ENCODE results near the gene INO80E. TPM values are rescaled to one million over a fixed set of nuclear protein-coding genes. Genes with fewer than 3 reads are reported as not detected.

The INO80E gene
- total RNA-seq (2014; rRNA removed; shearing (Covaris generic)): 136 and 168 TPM in 2 replicates

GRCh38 chr16:29995911-29996765 lies at the start of gene INO80E:
INO80E (plus strand) TSS chr16:29996241; CDS start chr16:29996311, 70 bp downstream.

GRCh38 chr16:29961479-29962343 lies 34.3 kb upstream of the INO80E start, which contains the start of gene TMEM219:
TMEM219 (plus strand) TSS chr16:29962079; CDS start chr16:29963144, 1,065 bp downstream.

GRCh38 chr16:29973384-29974246 lies 22.4 kb upstream of the INO80E start, which contains the start of gene TAOK2:
TAOK2 (plus strand) TSS chr16:29973868; CDS start chr16:29977773, 3,905 bp downstream.

GRCh38 chr16:29995324-29995910 lies 624 bp upstream of the INO80E start, which contains the start of gene HIRIP3:
HIRIP3 (minus strand) TSS chr16:29995617; CDS start chr16:29995605, 12 bp downstream.

GRCh38 chr16:30010844-30011713 lies 15.0 kb downstream of the INO80E start, which contains the start of gene DOC2A:
DOC2A (minus strand) TSS chr16:30011027; CDS start chr16:30010222, 805 bp downstream.

GRCh38 chr16:30022887-30023286 lies 26.8 kb downstream of the INO80E start, which contains the start of gene C16orf92:
C16orf92 (plus strand) TSS chr16:30023198; CDS start chr16:30023341, 143 bp downstream.

GRCh38 chr16:30030841-30031413 lies 34.9 kb downstream of the INO80E start, which contains the start of gene TLCD3B:
TLCD3B (minus strand) TSS chr16:30031271; CDS start chr16:30030527, 744 bp downstream.

Other genes starting within 250 kb of the INO80E start
- not detected in 2 replicates for gene ZG16, start 218.0 kb upstream of the INO80E start, total RNA-seq (2014; rRNA removed; shearing (Covaris generic))
- gene KIF22, start 205.5 kb upstream of the INO80E start, total RNA-seq (2014; rRNA removed; shearing (Covaris generic)): 128 TPM in 2 replicates
- 408 and 432 TPM in 2 replicates for gene MAZ, start 189.7 kb upstream of the INO80E start, total RNA-seq (2014; rRNA removed; shearing (Covaris generic))
- gene PRRT2, start 184.0 kb upstream of the INO80E start, total RNA-seq (2014; rRNA removed; shearing (Covaris generic)): 3.4 and 4.0 TPM in 2 replicates
- 64.7 and 72.0 TPM in 2 replicates for gene PAGR1, start 180.1 kb upstream of the INO80E start, total RNA-seq (2014; rRNA removed; shearing (Covaris generic))
- gene MVP, start 175.8 kb upstream of the INO80E start, total RNA-seq (2014; rRNA removed; shearing (Covaris generic)): 115 and 119 TPM in 2 replicates
- gene CDIPT, start 133.0 kb upstream of the INO80E start, total RNA-seq (2014; rRNA removed; shearing (Covaris generic)): 74.0 and 80.9 TPM in 2 replicates
- 19.9 and 22.6 TPM in 2 replicates for gene SEZ6L2, start 96.7 kb upstream of the INO80E start, total RNA-seq (2014; rRNA removed; shearing (Covaris generic))
- 11.5 and 13.5 TPM in 2 replicates for gene ASPHD1, start 95.8 kb upstream of the INO80E start, total RNA-seq (2014; rRNA removed; shearing (Covaris generic))
- gene KCTD13, start 70.0 kb upstream of the INO80E start, total RNA-seq (2014; rRNA removed; shearing (Covaris generic)): 25.9 and 27.7 TPM in 2 replicates
- 62.7 and 66.0 TPM in 2 replicates for gene TMEM219, start 34.2 kb upstream of the INO80E start, total RNA-seq (2014; rRNA removed; shearing (Covaris generic))
- gene TAOK2, start 22.4 kb upstream of the INO80E start, total RNA-seq (2014; rRNA removed; shearing (Covaris generic)): 33.6 and 37.5 TPM in 2 replicates
- 44.9 and 45.0 TPM in 2 replicates for gene HIRIP3, start 624 bp upstream of the INO80E start, total RNA-seq (2014; rRNA removed; shearing (Covaris generic))
- 2.3 and 4.8 TPM in 2 replicates for gene DOC2A, start 14.8 kb downstream of the INO80E start, total RNA-seq (2014; rRNA removed; shearing (Covaris generic))
- not detected in 2 replicates for gene C16orf92, start 27.0 kb downstream of the INO80E start, total RNA-seq (2014; rRNA removed; shearing (Covaris generic))
- 0.56 and 3.3 TPM in 2 replicates for gene TLCD3B, start 35.0 kb downstream of the INO80E start, total RNA-seq (2014; rRNA removed; shearing (Covaris generic))
- 1,573 and 1,656 TPM in 2 replicates for gene ALDOA, start 69.5 kb downstream of the INO80E start, total RNA-seq (2014; rRNA removed; shearing (Covaris generic))
- 172 and 195 TPM in 2 replicates for gene PPP4C, start 79.8 kb downstream of the INO80E start, total RNA-seq (2014; rRNA removed; shearing (Covaris generic))
- 0.64 and 1.6 TPM in 2 replicates for gene TBX6, start 95.7 kb downstream of the INO80E start, total RNA-seq (2014; rRNA removed; shearing (Covaris generic))
- gene YPEL3, start 100.0 kb downstream of the INO80E start, total RNA-seq (2014; rRNA removed; shearing (Covaris generic)): 16.2 and 16.7 TPM in 2 replicates
- 0.30 and 0.82 TPM in 2 replicates for gene GDPD3, start 117.3 kb downstream of the INO80E start, total RNA-seq (2014; rRNA removed; shearing (Covaris generic))
- 29.7 and 38.4 TPM in 2 replicates for gene MAPK3, start 127.0 kb downstream of the INO80E start, total RNA-seq (2014; rRNA removed; shearing (Covaris generic))
- 6.7 and 14.7 TPM in 2 replicates for gene CORO1A, start 187.4 kb downstream of the INO80E start, total RNA-seq (2014; rRNA removed; shearing (Covaris generic))
- gene BOLA2B, start 197.4 kb downstream of the INO80E start, total RNA-seq (2014; rRNA removed; shearing (Covaris generic)): 132 and 219 TPM in 2 replicates
- gene SLX1A, start 197.6 kb downstream of the INO80E start, total RNA-seq (2014; rRNA removed; shearing (Covaris generic)): 199 and 212 TPM in 2 replicates
- gene SULT1A3, start 203.0 kb downstream of the INO80E start, total RNA-seq (2014; rRNA removed; shearing (Covaris generic)): 5.0 and 5.3 TPM in 2 replicates